HG03095 (cell line): Measurements from ENCODE around the gene ACACA.
"Not testable (repeated sequence)": the region's sequence is repeated elsewhere in the genome, so short reads cannot be mapped to it uniquely, and the experiment has no call there.

Experiments used
- ATAC-seq: cut with Tn5 transposase; IDR thresholded peaks from one replicate; pipeline ENCODE4 v1.9.1; 2021; ENCODE audit warnings: moderate library complexity; ENCODE audit not compliant: unreplicated experiment

ACACA gene

DNA sequence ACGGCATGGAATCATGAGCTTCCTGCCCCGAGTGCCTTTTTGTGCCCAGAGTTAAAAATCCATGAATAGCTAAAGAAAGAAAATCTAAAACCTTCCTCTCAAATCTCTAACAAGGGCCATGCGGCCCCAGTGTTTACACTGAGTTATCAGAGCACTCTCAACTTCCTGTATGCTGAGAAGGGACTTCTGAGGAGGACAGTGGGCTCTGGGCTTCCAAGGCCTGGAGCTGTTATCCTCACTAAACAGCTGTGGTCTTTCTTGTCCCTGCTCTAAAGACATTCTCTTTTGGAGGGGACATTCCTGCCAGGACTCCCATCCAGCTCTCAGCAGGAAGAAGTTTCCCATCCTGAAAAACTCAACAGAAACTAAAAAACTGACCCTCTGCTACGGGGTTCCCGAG, 322.3 kb downstream of the ACACA start:
- no peak for ATAC-seq

- ATAC-seq: no peak
Measured at GRCh38 chr17:37083456-37083855, 323.2 kb downstream of the ACACA start.

DNA sequence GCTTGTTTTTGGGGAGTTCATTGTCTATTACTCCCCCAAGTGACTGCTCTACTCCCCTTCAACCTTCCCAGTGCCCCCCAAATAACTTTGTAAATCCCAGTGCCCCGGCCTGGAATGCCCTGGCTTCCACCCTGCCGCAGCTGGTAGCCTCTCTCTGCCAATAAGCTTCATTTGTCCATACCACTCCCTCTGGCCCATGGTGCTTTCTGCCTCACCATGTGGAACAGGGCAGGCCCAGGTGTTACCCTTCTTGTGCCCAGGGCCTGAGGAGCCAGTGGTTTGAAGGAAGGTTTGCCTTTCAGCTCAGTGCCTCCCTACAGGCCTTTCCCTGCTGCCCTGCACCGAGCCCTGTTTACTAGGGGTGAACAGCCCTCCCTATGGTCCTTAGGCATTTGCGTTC, 323.7 kb downstream of the ACACA start:
- no peak for ATAC-seq

DNA sequence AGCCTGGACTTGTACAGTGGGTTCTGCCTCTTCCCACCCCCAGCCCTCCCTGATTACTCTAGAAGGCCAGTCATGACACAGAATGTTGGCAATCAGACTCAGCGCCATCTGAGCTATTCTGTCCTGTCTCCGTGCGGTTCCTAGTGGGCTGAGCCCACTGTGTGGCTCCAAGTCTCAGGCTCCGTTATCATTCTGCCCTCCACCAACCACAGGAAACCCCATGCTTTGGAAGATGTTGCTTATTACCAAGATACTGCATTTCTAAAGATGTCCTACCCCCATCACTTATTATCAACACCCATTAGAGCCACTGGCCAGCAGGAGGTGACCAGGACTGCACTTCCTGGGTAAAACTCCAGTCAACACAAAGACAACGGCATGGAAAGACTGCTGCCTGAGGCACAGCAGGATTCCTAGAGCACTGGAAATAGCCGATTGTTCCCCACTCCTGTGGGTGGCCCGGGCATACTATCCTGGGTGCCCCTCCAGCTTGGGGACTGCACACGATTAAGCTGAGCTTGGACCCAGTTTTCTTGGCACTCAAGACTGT, 324.2 kb downstream of the ACACA start:
- no peak for ATAC-seq

DNA sequence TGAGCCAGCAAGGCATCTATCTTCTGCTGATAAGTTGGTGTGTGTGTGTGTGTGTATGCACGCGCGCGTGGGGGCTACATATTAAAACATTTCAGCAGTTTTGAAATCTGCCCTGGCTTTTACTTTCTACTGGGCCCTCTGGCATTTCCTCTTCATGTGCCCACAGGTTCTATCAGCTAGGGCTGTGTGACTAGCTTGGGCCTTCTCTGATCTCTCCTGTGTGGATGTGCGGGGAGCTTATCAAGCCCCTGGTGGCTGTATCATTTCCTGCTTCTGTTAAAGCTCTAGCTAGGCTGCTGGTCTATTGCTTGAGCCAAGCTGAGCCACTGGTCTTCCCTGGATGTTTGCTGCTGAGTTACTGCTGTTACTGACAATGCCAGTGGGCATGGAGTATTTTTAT, 325.3 kb downstream of the ACACA start:
- ATAC-seq: no peak

DNA sequence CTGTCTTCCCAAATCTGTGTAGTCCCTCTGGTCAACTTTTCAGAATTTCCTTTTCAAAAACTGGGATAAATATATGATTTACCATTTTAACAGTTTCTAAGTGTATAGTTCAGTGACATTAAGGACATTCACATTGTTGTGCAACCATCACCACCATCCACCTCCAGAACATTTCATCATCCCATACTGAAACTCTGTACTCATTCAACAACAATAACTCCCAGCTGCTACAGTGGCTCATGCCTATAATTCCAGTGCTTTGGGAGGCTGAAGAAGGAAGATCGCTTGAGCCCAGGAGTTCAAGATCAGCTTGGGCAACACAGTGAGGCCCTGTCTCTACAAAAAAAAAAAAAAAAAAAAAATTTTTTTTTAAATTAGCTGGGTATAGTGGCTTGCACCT, 326.9 kb downstream of the ACACA start:
- no peak for ATAC-seq

GRCh38 chr17:37079065-37079708, 327.4 kb downstream of the ACACA start:
- ATAC-seq: no peak

- ATAC-seq: not testable (repeated sequence)
Measured at GRCh38 chr17:37073464-37073863, 333.2 kb downstream of the ACACA start.

- ATAC-seq: no peak
Measured at GRCh38 chr17:37069087-37069486, 337.5 kb downstream of the ACACA start.

- no peak for ATAC-seq
Measured at GRCh38 chr17:37068266-37068665, 338.4 kb downstream of the ACACA start.

DNA sequence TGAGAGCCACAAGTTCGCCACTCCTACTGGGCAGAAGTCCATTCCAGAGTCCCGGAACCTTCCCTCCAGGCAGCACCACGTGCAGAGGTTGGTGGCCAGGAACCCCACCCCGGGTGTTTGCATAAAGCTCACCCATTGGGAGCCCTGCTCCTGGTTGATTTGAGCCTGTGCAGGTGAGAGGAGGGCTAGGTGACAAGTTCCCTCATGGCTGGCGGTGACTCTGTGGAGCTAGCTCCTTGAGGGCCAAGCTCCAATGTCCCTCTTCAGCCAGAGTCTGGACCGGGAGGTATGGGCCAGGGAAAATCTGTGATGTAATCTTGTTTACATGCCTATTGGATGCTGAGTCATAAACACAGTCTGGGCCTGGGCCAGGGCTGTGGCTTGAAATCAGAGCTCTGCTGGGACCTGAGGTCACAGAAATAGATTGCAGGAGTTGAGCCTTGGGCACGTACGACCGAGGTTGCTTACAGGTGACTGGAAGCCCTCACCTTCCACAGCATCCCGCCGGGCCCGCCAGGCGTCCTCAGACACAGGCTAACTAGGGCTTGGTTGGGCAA, 339.0 kb downstream of the ACACA start:
- no peak for ATAC-seq

DNA sequence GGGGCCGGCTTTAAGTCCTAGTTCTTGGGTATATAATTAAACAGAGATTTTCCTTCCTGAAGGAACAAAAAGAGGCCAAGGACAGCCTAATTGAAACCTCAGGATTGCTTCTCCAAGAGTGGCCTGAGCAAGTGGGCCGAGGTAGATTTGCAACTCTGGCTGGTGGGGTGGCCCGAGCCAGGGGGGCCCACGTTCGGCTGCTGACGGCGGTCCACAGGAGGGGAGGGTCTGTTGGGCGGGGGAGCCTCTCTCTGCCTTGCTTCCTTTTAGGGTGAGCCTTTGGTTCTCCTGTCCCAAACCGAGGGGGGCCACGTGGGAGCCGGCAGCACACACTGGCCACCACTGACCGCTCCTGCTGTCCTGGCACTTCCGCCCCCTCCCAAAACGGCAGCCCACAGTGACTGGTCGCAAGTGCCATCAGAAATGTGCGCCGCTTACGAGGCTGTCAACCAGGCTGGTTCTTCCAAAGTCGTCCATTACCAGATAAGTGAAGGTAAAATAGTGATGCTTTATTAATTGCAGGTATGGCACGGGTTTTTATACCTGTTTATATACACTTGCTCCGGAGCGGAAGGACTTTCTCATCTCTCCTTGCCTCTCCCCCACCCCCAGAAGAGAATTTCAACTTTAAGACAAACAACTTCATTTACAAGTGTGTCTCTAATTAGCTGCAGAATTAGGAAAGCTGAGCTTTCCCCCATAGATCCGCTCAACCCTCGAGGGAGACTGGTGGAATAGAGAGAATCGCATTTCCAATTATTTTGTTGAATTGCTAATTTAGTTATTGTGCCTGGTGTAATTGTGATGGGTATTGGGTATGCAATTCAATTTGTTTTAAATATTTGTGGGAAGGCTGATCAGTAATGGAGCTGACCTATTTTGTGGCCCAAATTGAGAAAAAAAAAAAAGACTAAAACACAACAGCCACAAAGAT, 340.0 kb downstream of the ACACA start:
- ATAC-seq: no peak

GRCh38 chr17:37065486-37066321, 340.9 kb downstream of the ACACA start:
- ATAC-seq: no peak

GRCh38 chr17:37064956-37065355, 341.7 kb downstream of the ACACA start:
- no peak for ATAC-seq

- ATAC-seq: no peak
Measured at GRCh38 chr17:37064206-37064605, 342.4 kb downstream of the ACACA start.

DNA sequence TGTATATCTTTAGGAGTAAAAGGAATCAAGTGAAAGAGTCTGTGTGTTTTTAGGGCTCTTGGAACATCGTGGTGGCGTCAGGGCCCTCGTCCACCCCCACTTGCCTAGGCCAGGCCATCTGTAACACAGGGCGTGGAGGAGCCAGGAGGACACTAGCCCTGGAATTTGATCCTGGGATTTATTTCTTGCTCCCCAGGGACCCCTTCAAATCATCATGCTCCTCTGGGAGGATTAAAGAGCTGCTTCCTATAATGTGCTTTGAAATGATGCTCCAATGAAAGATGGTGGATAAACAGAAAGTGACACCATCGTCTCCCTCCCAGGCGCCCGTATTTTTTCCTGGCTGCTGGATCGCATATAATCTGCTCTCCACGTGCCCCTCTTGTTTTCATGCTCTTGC, 344.6 kb downstream of the ACACA start:
- ATAC-seq: no peak

DNA sequence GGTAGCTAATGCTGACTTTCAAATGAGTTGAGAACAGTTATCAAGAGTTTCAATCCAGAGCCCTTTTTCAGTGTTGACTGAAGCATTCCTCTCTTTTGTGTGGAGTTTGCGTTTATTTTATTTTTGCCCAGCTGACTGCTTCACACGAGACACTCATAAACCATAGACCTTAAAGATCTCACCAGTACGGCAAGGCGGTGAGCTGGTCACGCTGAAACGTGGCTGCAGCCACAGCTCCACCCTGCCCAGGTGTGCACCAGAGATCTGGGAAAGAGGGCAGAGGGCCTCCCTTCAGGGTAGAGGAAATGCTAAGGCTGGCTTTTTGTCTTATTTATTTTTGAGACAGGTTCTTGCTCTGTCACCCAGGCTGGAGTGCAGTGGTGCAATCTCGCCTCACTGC, 345.7 kb downstream of the ACACA start:
- ATAC-seq: no peak

DNA sequence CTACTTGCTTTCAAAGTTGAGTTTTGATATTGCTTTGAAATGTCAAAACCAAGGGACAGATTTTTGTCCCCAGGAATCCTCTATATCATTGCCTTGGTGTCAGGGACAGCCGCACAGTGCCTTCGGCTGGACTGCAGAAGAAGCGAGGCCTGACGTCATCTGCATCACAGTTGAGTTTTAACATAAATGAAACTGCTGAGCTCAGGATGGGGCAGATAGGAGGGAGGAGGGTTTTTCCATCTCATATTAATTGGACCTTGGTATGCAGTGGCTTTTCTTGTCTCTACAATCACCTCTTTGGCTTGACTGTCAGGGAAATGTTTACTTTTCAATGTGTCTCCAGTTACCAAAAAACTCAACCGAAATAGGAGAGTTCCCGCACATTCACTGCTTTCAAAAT, 346.5 kb downstream of the ACACA start:
- no peak for ATAC-seq

GRCh38 chr17:37059493-37059892, 347.1 kb downstream of the ACACA start:
- no peak for ATAC-seq

DNA sequence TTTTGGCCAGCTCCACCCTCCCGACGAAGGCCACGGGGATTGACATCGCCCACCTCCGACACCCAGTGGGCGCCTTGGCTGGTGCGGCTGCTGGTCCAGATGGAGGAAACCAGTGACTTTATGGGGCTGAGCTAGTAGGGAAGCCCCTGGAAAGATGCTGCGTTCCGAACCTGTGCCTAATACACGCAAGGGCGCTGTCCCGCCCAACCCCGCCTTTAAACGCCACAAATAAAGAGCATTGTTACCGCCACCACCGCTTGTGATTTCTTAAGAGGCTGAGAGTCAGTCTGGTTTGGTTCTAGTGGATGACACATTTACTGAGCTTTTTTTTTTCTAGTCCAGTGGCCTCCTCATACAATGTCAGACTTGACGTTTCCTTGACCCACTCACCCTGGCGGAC, 350.0 kb downstream of the ACACA start:
- ATAC-seq: no peak

GRCh38 chr17:37054894-37055293, 351.7 kb downstream of the ACACA start:
- no peak for ATAC-seq
